WERI-Rb-1 (cell line): ENCODE measurements around the gene SELENOW.
A peak's percentile ranks its signal among the peaks of the same experiment; 100 is the strongest.
"Not testable (repeated sequence)": the region's sequence is repeated elsewhere in the genome, so short reads cannot be mapped to it uniquely, and the experiment has no call there.

Source experiments
- DNase-seq: peaks from one replicate; pipeline ENCODE4 v3.0.0-alpha.2; 2020
- H3K27ac ChIP-seq: fragments of 250-450 bp; sonication (Bioruptor Pico); 2 replicates; pipeline ENCODE4 v1.5.1; 2020; ENCODE audit warnings: mild to moderate bottlenecking, moderate library complexity
- H3K27me3 ChIP-seq: fragments of 250-450 bp; sonication (Bioruptor Pico); 2 replicates; pipeline ENCODE4 v1.5.1; 2021; ENCODE audit warnings: mild to moderate bottlenecking, low read depth, moderate library complexity; ENCODE audit not compliant: insufficient read depth, severe bottlenecking
- H3K36me3 ChIP-seq: fragments of 250-450 bp; sonication (Bioruptor Pico); 2 replicates; pipeline ENCODE4 v1.5.1; 2020; ENCODE audit warnings: mild to moderate bottlenecking, moderate library complexity
- H3K4me3 ChIP-seq: 2 replicates; pipeline ENCODE4 v1.5.1; 2011; ENCODE audit warnings: low read depth, mild to moderate bottlenecking, control low read depth, low read length
- H3K9me3 ChIP-seq: fragments of 250-450 bp; sonication (Bioruptor Pico); 2 replicates; pipeline ENCODE4 v1.5.1; 2021; ENCODE audit warnings: mild to moderate bottlenecking, moderate library complexity; ENCODE audit not compliant: severe bottlenecking
- TF ChIP-seq, protein P1 (sequence below): IDR thresholded peaks from 2 replicates; pipeline ENCODE4 v1.5.1; 2011; ENCODE audit warnings: low read depth, mild to moderate bottlenecking, control low read depth, inconsistent platforms, low read length

Gene SELENOW

DNA sequence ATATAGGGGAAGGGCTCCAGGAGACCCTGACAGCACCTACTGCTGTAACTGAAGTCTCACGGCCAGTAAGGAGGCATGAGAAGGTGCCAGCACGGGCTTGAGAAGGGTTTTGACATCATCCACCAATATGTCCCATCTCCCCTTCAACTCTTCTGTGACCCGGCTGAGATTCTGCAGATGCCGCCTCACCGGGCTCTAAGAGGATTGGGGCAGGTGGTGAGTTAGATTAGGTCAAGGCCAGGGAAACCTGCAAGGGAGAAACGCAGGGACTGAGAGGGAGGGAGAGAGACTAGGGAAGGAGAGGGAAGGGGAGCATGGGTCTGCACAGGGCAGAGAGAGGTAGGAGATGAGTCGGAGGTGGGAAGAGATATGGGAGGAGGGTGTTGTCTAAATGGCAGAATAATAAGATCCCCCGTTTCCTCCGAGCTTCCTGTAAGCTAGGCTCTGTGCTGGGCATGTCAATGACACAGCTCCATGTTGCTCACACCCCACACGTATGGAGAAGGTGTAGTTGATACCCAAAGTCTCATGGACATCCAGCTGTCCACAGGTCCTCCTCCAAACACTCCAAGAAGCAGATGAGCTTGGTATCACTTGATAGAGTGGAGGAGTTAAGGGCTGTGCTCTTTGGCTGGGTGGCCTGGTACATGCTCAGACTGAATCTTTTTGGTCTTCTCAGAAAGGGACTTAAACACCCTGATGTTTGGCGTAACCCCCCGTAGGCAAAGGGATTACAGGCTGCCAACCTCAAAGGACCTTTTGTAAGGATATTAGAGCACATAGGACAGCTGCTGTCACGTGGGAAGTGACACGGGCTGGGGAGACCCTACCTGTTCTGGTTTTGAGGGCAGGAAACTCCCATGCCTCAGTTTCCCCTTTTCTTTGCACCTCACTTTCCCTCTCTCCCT, 19.7 kb downstream of the SELENOW start:
- TF ChIP-seq, protein P1, sequence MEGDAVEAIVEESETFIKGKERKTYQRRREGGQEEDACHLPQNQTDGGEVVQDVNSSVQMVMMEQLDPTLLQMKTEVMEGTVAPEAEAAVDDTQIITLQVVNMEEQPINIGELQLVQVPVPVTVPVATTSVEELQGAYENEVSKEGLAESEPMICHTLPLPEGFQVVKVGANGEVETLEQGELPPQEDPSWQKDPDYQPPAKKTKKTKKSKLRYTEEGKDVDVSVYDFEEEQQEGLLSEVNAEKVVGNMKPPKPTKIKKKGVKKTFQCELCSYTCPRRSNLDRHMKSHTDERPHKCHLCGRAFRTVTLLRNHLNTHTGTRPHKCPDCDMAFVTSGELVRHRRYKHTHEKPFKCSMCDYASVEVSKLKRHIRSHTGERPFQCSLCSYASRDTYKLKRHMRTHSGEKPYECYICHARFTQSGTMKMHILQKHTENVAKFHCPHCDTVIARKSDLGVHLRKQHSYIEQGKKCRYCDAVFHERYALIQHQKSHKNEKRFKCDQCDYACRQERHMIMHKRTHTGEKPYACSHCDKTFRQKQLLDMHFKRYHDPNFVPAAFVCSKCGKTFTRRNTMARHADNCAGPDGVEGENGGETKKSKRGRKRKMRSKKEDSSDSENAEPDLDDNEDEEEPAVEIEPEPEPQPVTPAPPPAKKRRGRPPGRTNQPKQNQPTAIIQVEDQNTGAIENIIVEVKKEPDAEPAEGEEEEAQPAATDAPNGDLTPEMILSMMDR = no peak
- H3K4me3 ChIP-seq = peak overlapping the region; percentile 33
- peak; percentile 95 for DNase-seq

DNA sequence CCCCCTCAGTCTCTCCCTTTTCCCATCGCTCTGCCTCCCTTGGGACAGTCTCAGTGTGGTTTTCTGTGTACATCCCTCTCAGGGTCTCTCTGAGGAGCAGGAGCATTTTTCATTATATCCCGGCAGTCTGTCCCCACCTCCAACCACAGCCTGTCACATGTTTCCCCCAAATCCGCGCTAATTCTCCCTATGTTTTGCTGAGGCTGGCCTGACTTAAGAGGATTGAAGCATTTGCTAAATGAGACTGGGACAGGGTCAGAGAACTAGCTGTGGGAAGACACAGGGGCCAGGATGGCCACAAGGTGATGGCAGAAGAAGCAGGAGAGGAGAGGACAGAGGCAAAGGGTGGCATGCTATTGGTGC, 20.4 kb downstream of the SELENOW start:
- Histone ChIP-seq H3K36me3 (no peaks in the 10 kb centered on the region), H3K27ac (peak overlapping the region; percentile 99), H3K4me3 (peak overlapping the region; percentile 33), H3K27me3 (no peaks in the 10 kb centered on the region), H3K9me3 (no peaks in the 10 kb centered on the region)
- peak; percentile 93 for DNase-seq
- TF ChIP-seq, protein P1 = no peak

More for the DNA sequence above, 19.7 kb downstream of the SELENOW start:
- Histone ChIP-seq H3K27me3 (no peaks in the 10 kb centered on the region), H3K27ac (peak overlapping the region; percentile 99), H3K36me3 (no peaks in the 10 kb centered on the region), H3K9me3 (no peaks in the 10 kb centered on the region)

DNA sequence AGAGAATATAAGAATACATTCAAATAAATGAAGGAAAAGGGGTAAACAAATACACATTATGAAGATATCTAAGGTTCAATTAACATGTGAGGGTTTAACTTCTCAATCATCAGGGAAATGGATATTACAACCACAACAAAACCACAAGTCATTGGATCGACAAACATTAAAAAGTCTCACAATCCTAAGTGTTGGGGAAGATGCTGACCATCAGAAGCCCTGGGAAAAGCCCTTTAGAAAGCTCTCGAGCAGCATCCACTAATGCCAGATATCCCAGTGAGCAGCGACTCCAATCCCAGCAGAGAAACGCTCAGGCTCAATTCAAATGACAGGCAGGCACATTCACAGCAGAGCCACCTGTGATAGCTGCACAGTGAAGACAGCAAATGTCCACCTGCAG, 22.8 kb downstream of the SELENOW start:
- no peak overlapping the region for H3K4me3 ChIP-seq

DNA sequence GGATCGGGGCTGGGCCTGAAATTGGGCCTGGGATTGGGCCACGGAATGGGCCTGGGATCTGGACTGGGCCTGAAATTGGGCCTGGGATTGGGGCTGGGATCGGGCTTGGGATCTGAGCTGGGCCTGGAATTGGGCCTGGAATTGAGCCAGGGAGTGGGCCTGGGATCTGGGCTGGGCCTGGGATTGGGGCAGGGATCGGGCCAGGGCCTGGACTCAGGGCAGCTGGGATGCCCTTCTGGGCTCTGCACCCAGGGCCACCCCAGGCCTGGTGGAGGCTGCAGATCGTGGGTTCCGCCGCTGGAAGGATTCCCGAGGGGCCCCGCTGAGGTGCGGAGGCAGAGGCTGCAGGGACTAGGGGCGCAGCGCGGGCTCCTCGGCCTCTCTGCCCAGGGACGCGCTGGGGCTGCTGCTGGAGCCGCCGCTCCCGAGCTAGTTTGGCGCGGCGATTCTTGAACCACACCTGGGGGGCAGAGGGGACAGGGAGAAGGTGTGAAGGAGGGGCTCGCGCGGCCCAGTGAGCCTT, 24.1 kb downstream of the SELENOW start:
- Histone ChIP-seq H3K9me3 (no peaks in the 10 kb centered on the region), H3K27ac (peak overlapping the region; percentile 31; the same call in 1 of the 2 replicates), H3K36me3 (no peaks in the 10 kb centered on the region), H3K27me3 (no peaks in the 10 kb centered on the region), H3K4me3 (no peak overlapping the region)
- DNase-seq = no peak
- TF ChIP-seq, protein P1 = no peak

More for the DNA sequence above, 22.8 kb downstream of the SELENOW start:
- no peak for DNase-seq
- TF ChIP-seq, protein P1 = no peak
- no peaks in the 10 kb centered on the region for H3K36me3 ChIP-seq
- no peak overlapping the region for H3K27ac ChIP-seq
- no peaks in the 10 kb centered on the region for H3K27me3 ChIP-seq
- H3K9me3 ChIP-seq = no peaks in the 10 kb centered on the region

DNA sequence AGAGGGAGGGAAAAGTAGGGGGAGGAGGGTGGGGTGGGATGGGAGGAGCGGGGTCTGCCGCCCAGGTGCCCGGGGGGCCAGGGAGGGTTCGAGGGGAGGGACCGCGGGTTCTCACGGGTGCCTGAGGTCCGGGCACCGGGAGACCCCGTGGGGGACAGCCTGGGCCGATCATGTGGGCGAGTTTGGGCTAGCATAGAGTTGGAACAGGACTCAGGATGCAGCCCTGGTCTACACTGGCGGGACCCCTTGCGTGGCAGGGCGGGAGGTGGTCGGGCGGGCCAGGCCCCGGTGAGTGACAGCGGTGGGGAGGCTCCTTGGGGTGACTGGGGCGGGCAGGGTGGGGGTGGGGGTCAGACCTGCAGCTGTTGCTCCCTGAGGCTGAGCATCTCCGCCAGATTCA, 24.6 kb downstream of the SELENOW start:
- not testable (repeated sequence) for H3K36me3 ChIP-seq

DNA sequence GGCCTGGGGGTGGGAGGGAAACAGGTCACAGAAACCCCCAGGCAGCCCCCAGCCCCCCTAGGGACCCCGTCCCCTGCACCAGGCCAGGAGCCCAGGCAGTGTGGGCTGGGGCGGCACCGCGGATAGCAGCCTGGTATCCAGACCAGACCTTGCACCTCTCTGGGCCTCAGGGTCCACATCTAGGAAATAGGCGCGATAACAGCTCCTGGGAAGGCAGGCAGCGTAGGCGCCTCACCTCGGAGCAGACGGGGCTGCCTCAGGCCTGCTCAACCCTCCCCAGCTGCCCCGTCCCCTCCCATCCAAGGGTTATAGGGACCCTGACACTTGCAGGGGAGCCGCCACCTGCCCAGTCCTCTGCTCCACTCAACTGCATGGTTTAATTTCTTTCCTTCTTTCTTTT, 25.2 kb downstream of the SELENOW start:
- H3K4me3 ChIP-seq, H3K36me3 ChIP-seq, H3K9me3 ChIP-seq, DNase-seq, H3K27me3 ChIP-seq, H3K27ac ChIP-seq: not testable (repeated sequence)

More for the DNA sequence above, 24.6 kb downstream of the SELENOW start:
- DNase-seq, H3K27me3 ChIP-seq, H3K9me3 ChIP-seq, H3K4me3 ChIP-seq, H3K27ac ChIP-seq: not testable (repeated sequence)

DNA sequence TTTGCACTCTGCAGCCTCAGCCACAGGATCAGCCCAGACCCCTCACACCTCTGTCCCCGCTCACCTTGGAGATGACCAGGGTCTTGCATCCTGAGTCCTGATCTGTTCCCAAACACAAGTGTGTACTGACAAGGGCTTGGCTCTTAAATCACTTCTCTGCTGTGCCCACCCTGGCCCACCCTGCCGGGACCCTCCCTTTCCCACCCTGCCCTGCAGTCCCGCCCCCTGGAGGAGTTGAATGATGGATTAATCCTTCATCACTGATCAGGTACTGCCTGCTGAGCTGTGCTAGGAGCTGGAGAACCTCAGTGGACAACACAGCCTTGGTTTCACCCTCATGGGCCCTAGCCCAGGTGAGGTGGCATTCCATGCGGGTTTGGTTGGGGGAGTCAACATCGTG, 25.9 kb downstream of the SELENOW start, which contains the start of gene TPRX1:
Gene TPRX1, minus strand, starts transcription at position 101 of the 400 bp plus-strand sequence. Its CDS starts 12 bp downstream, at position 89.
- not testable (repeated sequence) for H3K36me3 ChIP-seq, H3K9me3 ChIP-seq, H3K4me3 ChIP-seq, H3K27me3 ChIP-seq, DNase-seq
- H3K27ac ChIP-seq = peak within 1 kb of the TSS; percentile 48
